Left lung (tissue), 10 donors: ENCODE results near the gene NOLC1. TPM values are rescaled to one million over a fixed set of nuclear protein-coding genes. Genes with fewer than 3 reads are reported as not detected.

ENCODE experiments used
- ATAC-seq: fragments of 200-7000 bp; cut with Tn5 transposase; one replicate; pipeline ENCODE4 v1.9.1; 2020; ENCODE audit warnings: moderate library complexity
- DNase-seq, 4 donors: peaks; one replicate each; pipeline ENCODE4 v3.0.0-alpha.2; 2013 to 2020
- H3K27ac ChIP-seq, 2 donors: fragments of 200-600 bp; sonication (generic) in 1 of 2; one replicate each; pipeline versions ENCODE4 v1.5.0 to v1.8.0; 2020 to 2021
- H3K27me3 ChIP-seq, 2 donors: fragments of 200-600 bp; sonication (generic) in 1 of 2; one replicate each; pipeline versions ENCODE4 v1.5.0 to v1.8.0; 2020 to 2021
- H3K36me3 ChIP-seq, 2 donors: fragments of 200-600 bp; sonication (generic) in 1 of 2; one replicate each; pipeline versions ENCODE4 v1.5.0 to v1.8.0; 2020 to 2021
- H3K4me1 ChIP-seq, 2 donors: fragments of 200-600 bp; one replicate each; pipeline ENCODE4 v1.8.0; 2021
- H3K4me3 ChIP-seq, 2 donors: fragments of 200-600 bp; sonication (generic) in 1 of 2; one replicate each; pipeline versions ENCODE4 v1.5.0 to v1.8.0; 2020 to 2021; ENCODE audit warnings: mild to moderate bottlenecking in 1 of 2
- H3K9me3 ChIP-seq, 2 donors: fragments of 200-600 bp; sonication (generic) in 1 of 2; one replicate each; pipeline versions ENCODE4 v1.5.0 to v1.8.0; 2020 to 2021
- CTCF ChIP-seq, 2 donors: fragments of 200-600 bp; sonication (generic) in 1 of 2; IDR thresholded peaks; one replicate each; pipeline versions ENCODE4 v1.5.0 to v1.8.0; 2021; ENCODE audit warnings: antibody characterized with exemption in 2 of 2
- intact Hi-C, 2 donors: fragments of 100-400 bp; cut with DNase I; formaldehyde crosslinking; loops; one replicate each; pipeline versions ENCODE4 v1.11.2 to v1.14.2; 2022
- polyA plus RNA-seq, 6 donors: library from polyadenylated mRNA; unstranded; fragments of 120-200 nt; gene quantifications; one replicate each; pipeline ENCODE4 v1.2.1, GENCODE V29; 2013; ENCODE audit not compliant: insufficient read length in 6 of 6
- total RNA-seq, 2 donors: library from RNA; stranded (reverse); fragmentation: NEBNext Ultra II Directional; extraction: Animal tissue kit (Norgen Biotek cat#: 25700); gene quantifications; one replicate each; pipeline ENCODE4 v1.2.1, GENCODE V29; 2021
- donor health status: DM: no; HTN: yes; CAD: no.
- donor health status: DM: no; HTN: no; CAD: no.

The NOLC1 gene
- total and polyA plus RNA-seq, 8 donors, result 34.1 to 95.7 (median 80.9) TPM

DNA sequence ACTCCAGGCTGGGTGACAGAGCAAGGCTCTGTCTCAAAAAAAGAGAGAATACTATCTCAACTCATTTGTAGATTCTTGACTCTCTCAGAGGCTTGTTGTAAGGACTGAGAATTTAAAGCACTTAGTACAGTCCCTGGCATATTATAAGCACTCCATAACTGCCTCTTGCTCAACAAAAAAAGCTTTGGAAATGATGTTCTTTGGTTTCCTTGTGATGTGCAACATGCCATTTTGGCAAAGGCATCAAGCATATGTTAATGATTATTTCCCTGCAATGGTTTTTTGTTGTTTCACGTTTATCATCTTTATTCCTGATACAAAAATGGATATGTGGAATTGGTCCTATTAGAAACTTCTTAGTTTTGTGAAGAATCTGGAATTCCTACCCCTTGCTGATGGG, 15.7 kb downstream of the NOLC1 start:
- no peak for TF ChIP-seq CTCF (IDR thresholded peaks at IDR 0.05)
- peaks cover 0 to 15% of the 10 kb centered on the region in 2 donors for H3K36me3 ChIP-seq
- H3K4me1 ChIP-seq, result peaks cover 0 to 7% of the 10 kb centered on the region in 2 donors
- no peak overlapping the region for H3K4me3 ChIP-seq
- no peak for ATAC-seq
- H3K9me3 ChIP-seq, result no peaks in the 10 kb centered on the region
- intact Hi-C loops, result no loop called here
- H3K27me3 ChIP-seq, result no peaks in the 10 kb centered on the region
- no peak for DNase-seq
- no peak overlapping the region for H3K27ac ChIP-seq

DNA sequence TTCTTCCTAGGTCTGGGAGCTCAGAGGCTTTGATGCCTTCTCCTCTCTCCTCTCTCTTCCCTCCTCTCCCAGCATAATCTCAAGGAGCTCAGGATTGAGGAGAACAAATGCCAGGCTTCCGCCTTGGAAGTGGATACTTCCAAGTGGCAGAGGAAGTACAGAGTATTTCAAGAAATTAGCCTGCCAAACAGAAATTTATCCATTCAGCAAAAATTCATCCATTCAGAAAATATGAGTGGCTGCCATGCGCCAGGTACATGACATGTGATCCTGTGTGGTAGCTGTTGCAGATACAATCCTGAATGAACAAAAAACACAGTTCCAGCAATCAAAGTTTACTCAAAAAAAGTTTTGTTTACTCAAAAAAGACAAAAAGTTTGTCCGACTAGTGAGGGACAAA, 18.4 kb downstream of the NOLC1 start:
- Histone ChIP-seq H3K36me3 (no peaks in the 10 kb centered on the region), H3K4me1 (peaks cover 0 to 7% of the 10 kb centered on the region in 2 donors), H3K27ac (no peak overlapping the region), H3K9me3 (no peaks in the 10 kb centered on the region), H3K27me3 (no peaks in the 10 kb centered on the region), H3K4me3 (no peak overlapping the region)
- no peak for DNase-seq
- intact Hi-C loops, result no loop called here
- no peak for ATAC-seq
- no peak for TF ChIP-seq CTCF (IDR thresholded peaks at IDR 0.05)

GRCh38 chr10:102172288-102172687, 20.1 kb downstream of the NOLC1 start:
- DNase-seq, result no peak
- TF ChIP-seq CTCF (IDR thresholded peaks at IDR 0.05), result no peak
- no peaks in the 10 kb centered on the region for H3K36me3 ChIP-seq
- peaks cover 0 to 7% of the 10 kb centered on the region in 2 donors for H3K4me1 ChIP-seq
- no peaks in the 10 kb centered on the region for H3K27me3 ChIP-seq
- H3K27ac ChIP-seq, result no peak overlapping the region
- intact Hi-C loops, result no loop called here
- no peak for ATAC-seq
- no peak overlapping the region for H3K4me3 ChIP-seq
- H3K9me3 ChIP-seq, result no peaks in the 10 kb centered on the region

DNA sequence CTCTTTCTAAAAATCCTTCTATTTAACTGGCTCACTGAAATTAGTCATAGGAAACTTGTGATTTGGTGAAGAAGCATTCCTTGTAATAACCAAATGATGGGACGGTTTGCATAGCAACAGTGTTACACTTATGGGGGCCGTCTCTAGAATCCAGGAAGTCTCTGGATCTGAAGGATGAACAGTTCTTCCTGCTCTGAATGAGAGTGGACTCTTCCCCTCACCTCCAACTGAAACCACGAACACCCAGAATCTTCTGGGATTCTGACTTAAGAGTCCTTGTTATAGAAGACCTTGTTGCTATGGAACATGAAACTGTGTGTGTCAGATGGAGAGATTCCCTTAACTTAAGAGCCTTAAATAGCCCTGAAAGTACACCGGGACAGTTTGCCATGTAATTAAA, 23.2 kb downstream of the NOLC1 start:
- intact Hi-C loops, result no loop called here
- Histone ChIP-seq H3K9me3 (no peaks in the 10 kb centered on the region), H3K27me3 (no peaks in the 10 kb centered on the region), H3K4me3 (no peak overlapping the region), H3K27ac (no peak overlapping the region), H3K36me3 (no peaks in the 10 kb centered on the region), H3K4me1 (no peaks in the 10 kb centered on the region)
- no peak for TF ChIP-seq CTCF (IDR thresholded peaks at IDR 0.05)
- ATAC-seq, result no peak
- DNase-seq, result no peak

- Histone ChIP-seq H3K36me3 (no peaks in the 10 kb centered on the region), H3K4me3 (no peak overlapping the region), H3K9me3 (peaks cover 0 to 2% of the 10 kb centered on the region in 2 donors), H3K4me1 (peaks cover 0 to 7% of the 10 kb centered on the region in 2 donors), H3K27ac (no peak overlapping the region), H3K27me3 (no peaks in the 10 kb centered on the region)
- intact Hi-C loops, result no loop called here
- no peak for ATAC-seq
- TF ChIP-seq CTCF (IDR thresholded peaks at IDR 0.05), result no peak
- DNase-seq, result no peak
Measured at GRCh38 chr10:102184606-102185005, 32.4 kb downstream of the NOLC1 start.
